ENCODE results near the gene EIPR1. TPM values are rescaled to one million over a fixed set of nuclear protein-coding genes. Genes with fewer than 3 reads are reported as not detected.
"Not testable (repeated sequence)": the region's sequence is repeated elsewhere in the genome, so short reads cannot be mapped to it uniquely, and the experiment has no call there.

EIPR1 gene
- total RNA-seq, 2 donors from 2014 or later, result 13.5 TPM

- no peak overlapping the region for H3K4me3 ChIP-seq
- WGBS, 2 donors, result 92 to 95% methylated on average over 10 to 15 of the region's 15 CpGs
- no peaks in the 10 kb centered on the region for H3K4me1 ChIP-seq
- DNase-seq (no peak), ATAC-seq (no peak)
- TF ChIP-seq CTCF (IDR thresholded peaks at IDR 0.05), result no peak
- TF ChIP-seq POLR2A (IDR thresholded peaks at IDR 0.05), result no peak
- H3K27ac ChIP-seq, result no peak overlapping the region
- intact Hi-C loops (cut with DNase I), result no loop called here
- no peaks in the 10 kb centered on the region for H3K9me3 ChIP-seq
- H3K27me3 ChIP-seq, result no peaks in the 10 kb centered on the region
- no peaks in the 10 kb centered on the region for H3K36me3 ChIP-seq (replicated peaks in 1 of 2; ENCODE audit: insufficient read depth in 1 of 2, low read depth in 2 of 2)
These were observed 192.4 kb downstream of the EIPR1 start for GRCh38 chr2:3185256-3185655.

GRCh38 chr2:3184167-3184566 is 193.5 kb downstream of the EIPR1 start:
- Histone ChIP-seq H3K27ac (no peak overlapping the region), H3K9me3 (no peaks in the 10 kb centered on the region), H3K27me3 (no peaks in the 10 kb centered on the region), H3K4me3 (no peak overlapping the region), H3K36me3 (replicated peaks in 1 of 2; ENCODE audit: insufficient read depth in 1 of 2, low read depth in 2 of 2) (no peaks in the 10 kb centered on the region), H3K4me1 (no peaks in the 10 kb centered on the region)
- TF ChIP-seq POLR2A (IDR thresholded peaks at IDR 0.05) (no peak), CTCF (IDR thresholded peaks at IDR 0.05) (no peak)
- DNase-seq (no peak), ATAC-seq (no peak)
- 94 to 97% methylated on average over 5 to 11 of the region's 11 CpGs for WGBS, 2 donors
- intact Hi-C loops (cut with DNase I), result no loop called here

GRCh38 chr2:3183766-3184165 is 193.9 kb downstream of the EIPR1 start:
- DNase-seq, result no peak
- WGBS, 2 donors, result 91 to 97% methylated on average over 6 to 10 of the region's 10 CpGs
- intact Hi-C loops (cut with DNase I), result no loop called here
- no peaks in the 10 kb centered on the region for H3K4me1 ChIP-seq
- no peak for ATAC-seq
- TF ChIP-seq CTCF (IDR thresholded peaks at IDR 0.05), result no peak
- no peak for TF ChIP-seq POLR2A (IDR thresholded peaks at IDR 0.05)
- H3K36me3 ChIP-seq (replicated peaks in 1 of 2; ENCODE audit: insufficient read depth in 1 of 2, low read depth in 2 of 2), result no peaks in the 10 kb centered on the region
- H3K27me3 ChIP-seq, result no peaks in the 10 kb centered on the region
- H3K4me3 ChIP-seq, result no peak overlapping the region
- no peak overlapping the region for H3K27ac ChIP-seq
- no peaks in the 10 kb centered on the region for H3K9me3 ChIP-seq

GRCh38 chr2:3182848-3183247 is 194.8 kb downstream of the EIPR1 start:
- no peaks in the 10 kb centered on the region for H3K27me3 ChIP-seq
- no peak for TF ChIP-seq POLR2A (IDR thresholded peaks at IDR 0.05)
- no peak for TF ChIP-seq CTCF (IDR thresholded peaks at IDR 0.05)
- H3K4me3 ChIP-seq, result no peak overlapping the region
- no peak for DNase-seq
- ATAC-seq, result no peak
- no peaks in the 10 kb centered on the region for H3K36me3 ChIP-seq (replicated peaks in 1 of 2; ENCODE audit: insufficient read depth in 1 of 2, low read depth in 2 of 2)
- no peak overlapping the region for H3K27ac ChIP-seq
- WGBS, 2 donors, result 98 to 100% methylated on average over 2 of the region's 2 CpGs
- no peaks in the 10 kb centered on the region for H3K4me1 ChIP-seq
- intact Hi-C loops (cut with DNase I), result no loop called here
- no peaks in the 10 kb centered on the region for H3K9me3 ChIP-seq

GRCh38 chr2:3181416-3182010 is 196.1 kb downstream of the EIPR1 start:
- no peaks in the 10 kb centered on the region for H3K36me3 ChIP-seq (replicated peaks in 1 of 2; ENCODE audit: insufficient read depth in 1 of 2, low read depth in 2 of 2)
- no peaks in the 10 kb centered on the region for H3K27me3 ChIP-seq
- intact Hi-C loops (cut with DNase I), result no loop called here
- DNase-seq (no peak), ATAC-seq (no peak)
- TF ChIP-seq CTCF (IDR thresholded peaks at IDR 0.05), result no peak
- TF ChIP-seq POLR2A (IDR thresholded peaks at IDR 0.05), result no peak
- no peak overlapping the region for H3K4me3 ChIP-seq
- H3K4me1 ChIP-seq, result no peaks in the 10 kb centered on the region
- H3K27ac ChIP-seq, result no peak overlapping the region
- WGBS, 2 donors, result 92 to 95% methylated on average over 24 of the region's 24 CpGs
- no peaks in the 10 kb centered on the region for H3K9me3 ChIP-seq

GRCh38 chr2:3180909-3181221 is 196.8 kb downstream of the EIPR1 start:
- WGBS, 2 donors, result 76 to 77% methylated on average over 30 of the region's 30 CpGs
- DNase-seq; H3K27ac ChIP-seq; H3K36me3 ChIP-seq (replicated peaks in 1 of 2; ENCODE audit: insufficient read depth in 1 of 2, low read depth in 2 of 2); H3K9me3 ChIP-seq; H3K4me3 ChIP-seq; H3K27me3 ChIP-seq; ATAC-seq; H3K4me1 ChIP-seq; intact Hi-C loops (cut with DNase I): not testable (repeated sequence)
